Fibroblast of skin of scalp (primary cell): ENCODE results near the gene LARGE2. TPM values are rescaled to one million over a fixed set of nuclear protein-coding genes. Genes with fewer than 3 reads are reported as not detected.

Source experiments
- DNase-seq: peaks from one replicate; pipeline ENCODE4 v3.0.0-alpha.2; 2013
- polyA plus RNA-seq, 2 experiments: library from polyadenylated mRNA; unstranded; fragments of 120-200 nt; gene quantifications; one replicate each; pipeline ENCODE4 v1.2.1, GENCODE V29; 2013; ENCODE audit not compliant: insufficient read length in 2 of 2

LARGE2 gene
- polyA plus RNA-seq (2013, experiment 1 of 2; ENCODE audit: insufficient read length), result 0.14 TPM
- 0.46 TPM for polyA plus RNA-seq (2013, experiment 2 of 2; ENCODE audit: insufficient read length)

- DNase-seq, result no peak
These were observed at the start of gene LARGE2 for GRCh38 chr11:45922425-45923082. TSS of gene LARGE2 (plus strand) at chr11:45922656. CDS start at chr11:45922883, 227 bp downstream.

- DNase-seq, result no peak
These were observed 46.1 kb upstream of the LARGE2 start for GRCh38 chr11:45876401-45876800.

GRCh38 chr11:45877221-45877620 lies 45.2 kb upstream of the LARGE2 start:
- no peak for DNase-seq

- DNase-seq, result no peak
These were observed 44.6 kb upstream of the LARGE2 start for GRCh38 chr11:45877845-45878244.

GRCh38 chr11:45879803-45880686 lies 42.4 kb upstream of the LARGE2 start:
- DNase-seq, result no peak

- no peak for DNase-seq
These were observed 41.5 kb upstream of the LARGE2 start for GRCh38 chr11:45880772-45881570.

- no peak for DNase-seq
These were observed 40.6 kb upstream of the LARGE2 start for GRCh38 chr11:45881708-45882368.

GRCh38 chr11:45884596-45885185 lies 37.8 kb upstream of the LARGE2 start:
- no peak for DNase-seq

GRCh38 chr11:45885274-45885920 lies 37.1 kb upstream of the LARGE2 start, which contains the start of gene MAPK8IP1:
TSS of gene MAPK8IP1 (plus strand) at chr11:45885651. CDS start at chr11:45885821, 170 bp downstream.
- peak; percentile 31 for DNase-seq

- DNase-seq, result no peak
These were observed 36.3 kb upstream of the LARGE2 start for GRCh38 chr11:45885921-45886721.

GRCh38 chr11:45886816-45887520 lies 35.5 kb upstream of the LARGE2 start:
- DNase-seq, result no peak

- no peak for DNase-seq
These were observed 34.9 kb upstream of the LARGE2 start for GRCh38 chr11:45887587-45887986.

- DNase-seq, result no peak
These were observed 32.9 kb upstream of the LARGE2 start for GRCh38 chr11:45889555-45889954.

GRCh38 chr11:45889966-45890365 lies 32.5 kb upstream of the LARGE2 start:
- no peak for DNase-seq

- DNase-seq, result no peak
These were observed 31.4 kb upstream of the LARGE2 start for GRCh38 chr11:45890886-45891550.

GRCh38 chr11:45892856-45893255 lies 29.6 kb upstream of the LARGE2 start:
- DNase-seq, result no peak

- no peak for DNase-seq
These were observed 27.8 kb upstream of the LARGE2 start for GRCh38 chr11:45894555-45895247.

GRCh38 chr11:45895553-45896259 lies 26.8 kb upstream of the LARGE2 start:
- no peak for DNase-seq
